ENCODE results near the gene SMIM11.
"Not testable (repeated sequence)": the region's sequence is repeated elsewhere in the genome, so short reads cannot be mapped to it uniquely, and the experiment has no call there.

- TF ChIP-seq CTCF, POLR2A (IDR thresholded peaks at IDR 0.05): not testable (repeated sequence)
Observed at GRCh38 chr21:34383138-34383537, 7.8 kb downstream of the SMIM11 start.
